IMR-90 (cell line): ENCODE results near the gene DIP2B. TPM values are rescaled to one million over a fixed set of nuclear protein-coding genes. Genes with fewer than 3 reads are reported as not detected.

Experiments
- ATAC-seq: fragments of 200-7000 bp; cut with Tn5 transposase; 2 replicates; pipeline ENCODE4 v1.9.1; 2020; ENCODE audit warnings: low read depth, mild to moderate bottlenecking, moderate library complexity
- BruUV-seq: library from RNA; stranded (reverse); fragments of 400-500 nt; replicated peaks from 2 replicates; lab custom pipeline; 2021; lab: Mats Ljungman, UMichigan
- CTCF ChIA-PET: fragments of 300-600 bp; formaldehyde crosslinking; extraction: SDS; loops from one replicate; lab custom pipeline; 2021; ENCODE audit warnings: antibody characterized with exemption; lab: Yijun Ruan, JAX
- POLR2A ChIA-PET: fragments of 300-600 bp; sonication (Branson Sonifier 250); formaldehyde crosslinking; loops from one replicate; lab custom pipeline; 2022; ENCODE audit warnings: antibody characterized with exemption; ENCODE audit not compliant: unreplicated experiment; lab: Charles Lee
- DNase-seq: peaks from one replicate; pipeline ENCODE4 v3.0.0; 2013
- H2AFZ ChIP-seq: replicated peaks from 2 replicates; pipeline ENCODE3; 2013; ENCODE audit warnings: low read length, mild to moderate bottlenecking; ENCODE audit not compliant: poor library complexity
- H2AK5ac ChIP-seq: 2 replicates; pipeline ENCODE4 v1.6.1; 2013; ENCODE audit warnings: low read depth, low read length, inconsistent platforms
- H2AK9ac ChIP-seq: replicated peaks from 2 replicates; pipeline ENCODE3; 2013; ENCODE audit warnings: mild to moderate bottlenecking, low read depth, low read length, moderate library complexity; ENCODE audit not compliant: poor library complexity
- H2BK120ac ChIP-seq: 2 replicates; pipeline ENCODE4 v1.6.1; 2013; ENCODE audit warnings: low read depth, low read length, inconsistent platforms
- H2BK15ac ChIP-seq: 3 replicates; pipeline ENCODE4 v1.6.1; 2013; ENCODE audit warnings: low read depth, low read length, inconsistent platforms
- H2BK20ac ChIP-seq: 2 replicates; pipeline ENCODE4 v1.6.1; 2013; ENCODE audit warnings: low read depth, mild to moderate bottlenecking, inconsistent platforms, low read length, moderate library complexity
- H2BK5ac ChIP-seq: 2 replicates; pipeline ENCODE4 v1.6.1; 2013; ENCODE audit warnings: mild to moderate bottlenecking, low read depth, low read length, inconsistent platforms; ENCODE audit not compliant: poor library complexity, severe bottlenecking
- H3K14ac ChIP-seq: replicated peaks from 2 replicates; pipeline ENCODE4 v1.6.1; 2013; ENCODE audit warnings: low read depth, low read length, inconsistent platforms
- H3K18ac ChIP-seq: 2 replicates; pipeline ENCODE4 v1.6.1; 2013; ENCODE audit warnings: low read depth, low read length, control low read depth
- H3K23ac ChIP-seq: 2 replicates; pipeline ENCODE4 v1.6.1; 2013; ENCODE audit warnings: low read depth, low read length, inconsistent platforms
- H3K27ac ChIP-seq: 2 replicates; pipeline ENCODE4 v1.5.1; 2013; ENCODE audit warnings: mild to moderate bottlenecking, control low read depth, low read length; ENCODE audit not compliant: insufficient read depth
- H3K27me3 ChIP-seq: 2 replicates; pipeline ENCODE4 v1.6.1; 2013; ENCODE audit warnings: low read length; ENCODE audit not compliant: control insufficient read depth, insufficient read depth
- H3K36me3 ChIP-seq: 2 replicates; pipeline ENCODE4 v1.6.1; 2013; ENCODE audit warnings: low read length, mixed read lengths; ENCODE audit not compliant: control insufficient read depth, insufficient read depth
- H3K4ac ChIP-seq: 2 replicates; pipeline ENCODE4 v1.6.1; 2013; ENCODE audit warnings: low read depth, low read length, inconsistent platforms
- H3K4me1 ChIP-seq: 2 replicates; pipeline ENCODE4 v1.6.1; 2013; ENCODE audit warnings: low read length, mixed read lengths; ENCODE audit not compliant: control insufficient read depth, insufficient read depth
- H3K4me2 ChIP-seq: 2 replicates; pipeline ENCODE4 v1.6.1; 2013; ENCODE audit warnings: low read depth, mild to moderate bottlenecking, control low read depth, low read length, moderate library complexity
- H3K4me3 ChIP-seq: 2 replicates; pipeline ENCODE4 v1.5.1; 2013; ENCODE audit warnings: low read depth, mild to moderate bottlenecking, control low read depth, low read length, moderate library complexity; ENCODE audit not compliant: insufficient read depth
- H3K56ac ChIP-seq: 2 replicates; pipeline ENCODE4 v1.6.1; 2013; ENCODE audit warnings: low read length, inconsistent platforms; ENCODE audit not compliant: insufficient read depth; ENCODE audit errors: extremely low read depth
- H3K79me1 ChIP-seq, 2 experiments: 2 replicates each; pipeline ENCODE4 v1.6.1; 2013; ENCODE audit warnings: low read length in 2 of 2, inconsistent platforms in 1 of 2, low read depth in 1 of 2
- H3K9ac ChIP-seq: 2 replicates; pipeline ENCODE4 v1.6.1; 2013; ENCODE audit warnings: low read depth, low read length, control low read depth
- H3K9me1 ChIP-seq: 2 replicates; pipeline ENCODE4 v1.6.1; 2013; ENCODE audit warnings: low read length, inconsistent platforms; ENCODE audit not compliant: insufficient read depth
- H3K9me3 ChIP-seq: 2 replicates; pipeline ENCODE4 v1.6.1; 2013; ENCODE audit warnings: low read length; ENCODE audit not compliant: control insufficient read depth, insufficient read depth
- H4K20me1 ChIP-seq: 2 replicates; pipeline ENCODE4 v1.6.1; 2013; ENCODE audit warnings: low read length, inconsistent platforms; ENCODE audit not compliant: insufficient read depth
- H4K5ac ChIP-seq: 2 replicates; pipeline ENCODE4 v1.6.1; 2013; ENCODE audit warnings: mild to moderate bottlenecking, low read depth, low read length, control low read depth
- H4K8ac ChIP-seq, 2 experiments: 2 replicates each; pipeline ENCODE4 v1.6.1; 2013; ENCODE audit warnings: low read depth in 2 of 2, low read length in 2 of 2, control low read depth in 1 of 2, inconsistent platforms in 1 of 2
- H4K91ac ChIP-seq: 2 replicates; pipeline ENCODE4 v1.6.1; 2013; ENCODE audit warnings: low read depth, low read length, inconsistent platforms; ENCODE audit not compliant: insufficient read depth
- BHLHE40 ChIP-seq: fragments of 150-350 bp; IDR thresholded peaks from 2 replicates; pipeline ENCODE4 v1.6.1; 2016; ENCODE audit warnings: mild to moderate bottlenecking, low read depth, low read length
- CEBPB ChIP-seq: IDR thresholded peaks from 2 replicates; pipeline ENCODE4 v1.6.1; 2012; ENCODE audit warnings: low read depth, low read length, improper control_type of control experiment
- CHD1 ChIP-seq: IDR thresholded peaks from 2 replicates; pipeline ENCODE4 v1.6.1; 2012; ENCODE audit warnings: low read depth, low read length, improper control_type of control experiment
- CTCF ChIP-seq: conservative IDR thresholded peaks from 2 replicates; pipeline ENCODE4 v1.5.1; 2012; ENCODE audit warnings: mild to moderate bottlenecking, low read depth, low read length, improper control_type of control experiment
- ELK1 ChIP-seq: fragments of 150-350 bp; IDR thresholded peaks from 2 replicates; pipeline ENCODE4 v1.6.1; 2016; ENCODE audit warnings: low read depth, mild to moderate bottlenecking, low read length, moderate library complexity, borderline replicate concordance
- FOS ChIP-seq: fragments of 150-350 bp; IDR thresholded peaks from 2 replicates; pipeline ENCODE4 v1.6.1; 2016; ENCODE audit warnings: low read depth, low read length
- MAFK ChIP-seq: IDR thresholded peaks from 2 replicates; pipeline ENCODE4 v1.6.1; 2012; ENCODE audit warnings: low read depth, low read length, improper control_type of control experiment
- MAZ ChIP-seq: IDR thresholded peaks from 2 replicates; pipeline ENCODE4 v1.6.1; 2012; ENCODE audit warnings: low read depth, mild to moderate bottlenecking, low read length, improper control_type of control experiment, moderate library complexity, borderline replicate concordance
- MXI1 ChIP-seq: IDR thresholded peaks from 2 replicates; pipeline ENCODE4 v1.6.1; 2012; ENCODE audit warnings: low read depth, mild to moderate bottlenecking, low read length, moderate library complexity, borderline replicate concordance
- NFE2L2 ChIP-seq: fragments of 150-350 bp; IDR thresholded peaks from 2 replicates; pipeline ENCODE4 v1.6.1; 2016; ENCODE audit warnings: low read depth, mild to moderate bottlenecking, low read length
- POLR2A ChIP-seq: IDR thresholded peaks from 2 replicates; pipeline ENCODE4 v1.6.1; 2012; ENCODE audit warnings: mild to moderate bottlenecking, low read depth, low read length
- RAD21 ChIP-seq: IDR thresholded peaks from 2 replicates; pipeline ENCODE4 v1.6.1; 2012; ENCODE audit warnings: low read length, improper control_type of control experiment
- RCOR1 ChIP-seq: IDR thresholded peaks from 2 replicates; pipeline ENCODE4 v1.6.1; 2012; ENCODE audit warnings: mild to moderate bottlenecking, low read length, improper control_type of control experiment; ENCODE audit not compliant: insufficient replicate concordance
- RFX5 ChIP-seq: IDR thresholded peaks from 2 replicates; pipeline ENCODE4 v1.8.0; 2012; ENCODE audit warnings: low read depth, mild to moderate bottlenecking, low read length, moderate library complexity
- SMC3 ChIP-seq: fragments of 150-350 bp; IDR thresholded peaks from 2 replicates; pipeline ENCODE4 v1.6.1; 2016; ENCODE audit warnings: low read depth, mild to moderate bottlenecking, antibody characterized with exemption, low read length, moderate library complexity
- USF2 ChIP-seq: fragments of 150-350 bp; IDR thresholded peaks from 2 replicates; pipeline ENCODE4 v1.6.1; 2017; ENCODE audit warnings: mild to moderate bottlenecking, antibody characterized with exemption, low read length, low read depth
- WGBS, 2 experiments: methylation state at CpG; one replicate each; pipeline versions ENCODE4 v1.1.5 to v1.1.7; 2013; ENCODE audit warnings: missing lambda C conversion rate in 2 of 2; ENCODE audit not compliant: insufficient read length in 1 of 2; ENCODE audit errors: extremely low coverage in 2 of 2; 5-methylcytosine and 5-hydroxymethylcytosine counted together
- dilution Hi-C: fragments of 300-500 bp; cut with HindIII; formaldehyde crosslinking; loops from one replicate; pipeline ENCODE4 v1.14.3; 2018; ENCODE audit warnings: low sequenced_read_pairs; ENCODE audit not compliant: unreplicated experiment
- in situ Hi-C: fragments of 300-500 bp; cut with MboI; formaldehyde crosslinking; loops from 3 replicates; pipeline ENCODE4 v1.14.3; 2019; ENCODE audit warnings: low sequenced_read_pairs, inconsistent platforms, mixed read lengths
- intact Hi-C: fragments of 100-400 bp; cut with micrococcal nuclease; formaldehyde crosslinking; loops from 2 replicates; pipeline ENCODE4 v1.10.0; 2022
- polyA plus RNA-seq, 3 experiments: library from polyadenylated mRNA; depleted of rRNA; stranded (reverse); fragments of >200 nt; gene quantifications; 2 replicates each; pipeline ENCODE4 v1.2.3, GENCODE V29; 2012; ENCODE audit warnings: low replicate concordance in 1 of 3
- total RNA-seq: library from RNA; depleted of rRNA; stranded (reverse); fragments of >200 nt; gene quantifications from 2 replicates; pipeline ENCODE4 v1.2.3, GENCODE V29; 2012

Gene DIP2B
- total and polyA plus RNA-seq, 2 of the 4 experiments (the other 2 are of a cell fraction), result 7.7 to 12.9 TPM

GRCh38 chr12:50558970-50559369, 54.2 kb downstream of the DIP2B start:
- CTCF ChIA-PET, result no interaction called here
- Histone ChIP-seq H2AFZ (no peak overlapping the region), H2BK120ac (no peak overlapping the region), H4K91ac (no peak overlapping the region), H2BK5ac (no peak overlapping the region), H3K4me2 (no peak overlapping the region), H3K9ac (no peak overlapping the region), H4K20me1 (peaks cover 12% of the 10 kb centered on the region), H2BK15ac (no peak overlapping the region), H3K36me3 (no peaks in the 10 kb centered on the region), H3K27ac (no peak overlapping the region), H2BK20ac (no peak overlapping the region), H3K4ac (no peak overlapping the region), H3K23ac (no peak overlapping the region), H4K8ac (no peak overlapping the region), H3K56ac (no peak overlapping the region), H3K9me1 (peaks cover 7% of the 10 kb centered on the region; the same call in 1 of the 2 replicates), H2AK5ac (no peak overlapping the region), H3K14ac (no peak overlapping the region), H3K9me3 (no peaks in the 10 kb centered on the region), H3K27me3 (no peaks in the 10 kb centered on the region), H3K4me3 (no peak overlapping the region), H3K79me1 (peaks cover 19 to 51% of the 10 kb centered on the region in 2 experiments), H3K18ac (no peak overlapping the region), H4K5ac (no peak overlapping the region), H2AK9ac (no peak overlapping the region), H3K4me1 (peaks cover 4% of the 10 kb centered on the region)
- BruUV-seq, result no TSS peak
- ATAC-seq (no peak), DNase-seq (no peak)
- intact Hi-C loops (loop anchor here (5.0 kb wide), 1 partner anchor 37 kb away; no protein-coding TSS in a partner anchor), dilution Hi-C loops (no loop called here), in situ Hi-C loops (no loop called here)
- TF ChIP-seq CHD1 (no peak), RCOR1 (no peak), POLR2A (no peak), CTCF (no peak), BHLHE40 (no peak), SMC3 (no peak), RAD21 (no peak), NFE2L2 (no peak), MAZ (no peak), ELK1 (no peak), CEBPB (no peak), MXI1 (no peak), MAFK (no peak), RFX5 (no peak), USF2 (no peak), FOS (no peak)
- POLR2A ChIA-PET, result no interaction called here
- no CpG with 5 or more reads among the region's 1 CpG for WGBS, 2 experiments
